ENCODE data around the gene SLC22A5.

The SLC22A5 gene

DNA sequence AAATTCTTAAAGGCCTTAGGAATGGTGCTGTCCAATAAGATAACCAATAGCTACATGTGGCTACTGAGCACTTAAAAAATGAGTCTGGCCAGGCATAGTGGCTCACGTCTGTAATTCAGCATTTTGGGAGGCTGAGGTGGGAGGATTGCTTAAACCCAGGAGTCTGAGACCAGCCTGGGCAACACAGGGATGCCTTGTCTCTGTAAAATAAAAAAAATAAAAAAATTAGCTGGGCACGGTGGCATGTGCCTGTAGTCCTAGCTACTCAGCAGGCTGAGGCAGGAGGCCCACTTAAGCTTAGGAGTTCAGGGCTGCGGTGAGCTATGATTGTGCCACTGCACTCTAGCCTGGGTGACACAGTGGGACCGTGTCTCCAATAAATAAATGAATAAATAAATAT, 1.3 kb upstream of the SLC22A5 start:
- FAIRE-seq: no peak

DNA sequence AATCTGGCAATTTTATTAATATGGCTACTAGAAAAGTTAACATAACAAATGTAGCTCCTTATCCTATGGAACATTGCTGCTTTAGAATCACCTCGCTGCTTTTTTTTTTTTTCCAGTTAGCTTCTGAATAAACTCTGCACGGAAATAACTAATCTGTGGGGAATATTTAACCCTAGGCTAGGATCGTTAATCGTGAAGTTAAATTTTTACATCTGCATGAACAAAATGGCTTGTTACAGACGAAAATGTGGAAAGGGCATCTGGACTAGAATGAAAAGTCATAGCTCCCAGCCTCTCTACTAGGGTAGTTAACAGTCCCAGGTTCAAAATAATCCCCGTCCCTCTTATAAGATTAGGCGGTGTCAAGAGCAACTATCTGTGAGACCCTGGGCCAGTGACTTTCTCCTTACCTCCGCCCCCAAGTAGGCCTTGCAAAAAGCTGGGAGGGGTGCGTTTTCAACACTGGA, 470 bp upstream of the SLC22A5 start:
- no peak for FAIRE-seq

DNA sequence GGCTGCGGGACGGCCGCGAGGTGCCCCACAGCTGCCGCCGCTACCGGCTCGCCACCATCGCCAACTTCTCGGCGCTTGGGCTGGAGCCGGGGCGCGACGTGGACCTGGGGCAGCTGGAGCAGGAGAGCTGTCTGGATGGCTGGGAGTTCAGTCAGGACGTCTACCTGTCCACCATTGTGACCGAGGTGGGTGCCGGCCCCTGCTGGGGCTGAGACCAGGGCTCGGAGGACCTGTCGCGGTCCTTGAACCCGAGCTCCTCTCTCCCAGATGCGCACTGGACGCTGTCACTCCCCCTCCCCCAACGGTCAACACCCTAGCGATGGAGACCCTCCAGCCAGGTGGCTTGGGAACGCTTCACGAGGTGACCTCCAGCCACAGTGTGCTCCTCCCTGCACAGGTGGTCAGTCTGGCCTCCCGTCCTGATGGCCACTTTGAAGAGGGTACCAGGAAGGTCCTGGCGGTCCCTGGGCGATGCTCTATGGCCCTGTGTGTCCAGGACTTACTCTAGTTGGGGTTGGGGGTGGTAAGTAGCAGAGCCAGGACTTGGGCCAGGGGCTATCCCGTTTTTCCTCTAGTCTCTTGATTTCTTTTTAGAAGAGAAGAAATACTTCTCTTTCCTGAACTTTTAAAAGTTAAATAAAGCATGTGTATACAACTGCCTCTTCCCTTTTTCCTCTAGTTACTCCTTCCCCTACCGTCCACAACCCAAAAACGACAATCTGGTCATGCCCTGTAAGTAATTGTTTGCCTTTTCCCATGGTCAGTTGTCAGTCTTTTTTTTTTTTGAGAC, 866 bp downstream of the SLC22A5 start:
- no peak for FAIRE-seq

DNA sequence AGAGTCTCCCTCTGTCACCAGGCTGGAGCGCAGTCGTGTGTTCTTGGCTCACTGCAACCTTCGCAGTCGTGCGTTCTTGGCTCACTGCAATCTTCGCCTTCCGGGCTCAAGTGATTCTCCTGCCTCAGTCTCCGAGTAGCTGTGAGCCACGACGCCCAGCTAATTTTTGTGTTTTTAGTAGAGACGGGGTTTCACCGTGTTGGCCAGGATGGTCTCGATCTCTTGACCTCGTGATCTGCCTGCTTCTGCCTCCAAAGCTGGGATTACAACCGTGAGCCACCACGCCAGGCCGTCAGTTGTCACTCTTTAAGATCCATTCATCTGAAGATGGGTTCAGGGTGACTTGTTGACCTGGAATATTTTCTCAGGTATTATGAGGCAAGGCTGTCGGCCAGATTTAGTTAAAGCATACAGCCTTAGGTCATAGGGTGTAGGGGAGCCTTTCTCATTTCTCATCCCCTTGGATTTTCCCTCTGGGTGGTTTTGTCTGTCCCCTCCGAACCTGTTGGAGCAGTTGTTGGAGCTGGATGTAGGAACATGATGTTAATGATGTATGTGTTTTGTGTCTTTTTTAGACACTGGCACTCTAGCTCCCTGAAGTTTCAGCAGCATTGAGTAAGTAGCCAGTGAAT, 1.6 kb downstream of the SLC22A5 start:
- FAIRE-seq: no peak

DNA sequence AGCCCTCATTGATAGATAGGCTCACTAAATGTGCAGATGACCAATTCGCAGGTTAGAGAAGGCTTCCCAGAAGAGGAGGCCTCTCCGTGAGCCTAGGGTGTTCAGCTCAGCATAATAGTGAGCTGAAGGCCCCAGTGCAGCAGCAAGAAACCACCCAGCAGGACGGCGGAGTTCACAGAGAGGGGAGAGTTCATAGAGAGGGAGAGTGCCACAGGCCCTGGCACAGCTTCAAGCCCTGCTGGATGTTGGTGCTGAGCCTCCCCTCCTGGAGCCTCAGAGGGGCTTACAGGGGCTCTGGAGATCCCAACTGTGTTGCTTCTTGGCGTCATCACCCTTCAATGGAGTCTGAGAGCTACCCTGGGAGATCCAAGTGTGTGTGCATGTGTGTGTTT, 2.1 kb downstream of the SLC22A5 start:
- FAIRE-seq: no peak

DNA sequence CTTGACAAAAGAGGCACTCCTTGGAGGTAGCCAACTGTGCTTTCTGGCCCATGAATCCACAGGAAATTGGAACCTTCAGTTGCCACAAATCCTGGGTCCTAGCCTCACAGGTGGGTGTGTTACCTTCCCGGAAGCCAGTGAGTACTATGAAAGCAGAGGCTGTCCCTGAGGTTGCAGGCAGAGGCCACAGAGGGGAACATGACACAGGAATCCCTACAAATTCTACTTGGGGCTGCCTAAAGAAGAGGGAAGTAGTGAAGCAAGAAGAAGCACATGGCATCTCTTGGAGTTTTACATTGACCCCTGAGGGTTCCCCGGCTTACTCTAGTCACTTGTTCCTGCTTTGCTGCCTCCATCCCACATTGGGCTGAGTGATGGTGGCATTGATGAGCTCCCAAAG, 2.6 kb downstream of the SLC22A5 start:
- no peak for FAIRE-seq

DNA sequence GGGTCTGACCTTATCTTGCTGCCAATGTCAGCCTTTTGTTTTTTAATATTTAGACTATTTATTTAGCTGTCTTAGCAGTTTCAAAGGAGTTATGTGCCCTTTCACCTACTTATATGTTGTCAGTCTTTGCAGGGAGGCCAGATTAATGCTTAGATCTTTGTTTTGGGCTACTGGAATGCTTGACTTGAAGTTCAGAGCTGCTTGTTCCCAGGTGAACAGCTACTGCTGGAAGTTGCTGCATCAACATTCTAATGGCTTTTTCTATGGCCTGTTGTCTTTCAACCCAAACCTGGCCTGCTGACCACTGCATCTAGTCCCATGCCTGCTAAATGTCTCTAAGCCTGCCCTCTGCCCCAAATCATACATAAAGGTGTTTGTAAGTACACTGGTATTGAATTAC, 3.0 kb downstream of the SLC22A5 start:
- no peak for FAIRE-seq

DNA sequence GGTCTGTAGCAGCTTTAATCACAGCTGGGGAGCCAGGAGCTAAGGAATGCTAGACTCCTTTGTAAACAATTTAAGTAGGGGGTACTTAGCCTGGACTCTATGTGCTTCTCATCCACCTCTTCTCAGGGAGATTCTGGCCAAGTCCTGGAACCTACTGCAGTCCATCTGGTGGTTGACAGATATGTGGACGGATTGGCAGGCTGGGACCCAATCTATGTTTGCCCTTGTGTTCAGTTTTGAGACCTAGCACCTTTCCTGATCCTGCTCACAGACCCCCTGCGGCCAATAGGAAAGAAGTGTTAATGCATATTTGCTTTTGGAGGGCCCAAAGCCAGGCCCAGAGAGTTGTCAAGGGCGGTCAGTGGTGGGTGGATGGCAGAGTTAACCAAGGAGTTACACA, 6.4 kb downstream of the SLC22A5 start:
- no peak for FAIRE-seq

DNA sequence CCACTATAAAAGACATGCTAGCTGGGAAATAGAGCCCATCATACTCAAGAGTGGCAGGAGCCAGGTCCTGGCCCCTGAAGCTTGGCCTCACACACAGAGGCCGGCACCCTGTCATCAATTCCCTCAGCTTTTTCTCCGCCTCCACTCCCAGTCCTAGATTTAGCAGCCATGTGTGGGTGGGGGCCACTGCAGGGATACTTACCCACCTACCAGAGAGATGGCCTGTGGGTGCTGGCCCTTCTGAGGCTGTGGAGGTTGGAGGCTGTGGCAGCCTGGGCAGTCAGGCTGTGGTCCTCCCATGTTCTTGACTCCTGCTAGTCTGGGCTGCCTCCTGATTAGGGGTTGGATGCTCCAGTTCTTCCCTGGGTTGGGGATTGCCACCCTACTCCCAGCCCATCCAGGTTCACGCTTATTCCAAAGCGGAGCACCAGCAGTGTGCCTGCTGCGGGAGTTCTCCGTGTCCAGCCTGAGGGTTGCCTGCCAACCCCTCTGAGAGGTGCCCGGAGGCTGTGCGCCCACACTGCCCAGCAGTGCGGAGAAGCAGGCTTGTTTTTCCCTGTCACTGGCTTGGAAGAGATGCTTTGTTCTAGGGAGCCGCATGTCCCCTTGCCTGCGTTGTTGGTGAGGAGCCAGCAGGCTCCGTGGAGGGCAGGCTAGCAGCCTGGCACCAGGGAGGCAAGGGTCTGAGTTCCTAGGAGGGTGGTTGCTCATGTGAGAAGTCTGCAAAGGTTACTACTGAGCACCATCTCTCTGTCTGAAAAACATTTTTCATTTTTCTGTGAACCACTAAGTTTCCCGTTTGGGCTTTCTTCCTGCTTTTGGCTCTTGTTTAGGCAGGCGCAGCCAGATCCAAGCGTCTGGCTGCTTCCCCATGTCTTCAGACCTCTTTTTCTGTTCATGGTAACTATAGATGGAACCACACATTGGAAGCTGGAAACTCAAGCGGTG, 7.5 kb downstream of the SLC22A5 start:
- FAIRE-seq: no peak

DNA sequence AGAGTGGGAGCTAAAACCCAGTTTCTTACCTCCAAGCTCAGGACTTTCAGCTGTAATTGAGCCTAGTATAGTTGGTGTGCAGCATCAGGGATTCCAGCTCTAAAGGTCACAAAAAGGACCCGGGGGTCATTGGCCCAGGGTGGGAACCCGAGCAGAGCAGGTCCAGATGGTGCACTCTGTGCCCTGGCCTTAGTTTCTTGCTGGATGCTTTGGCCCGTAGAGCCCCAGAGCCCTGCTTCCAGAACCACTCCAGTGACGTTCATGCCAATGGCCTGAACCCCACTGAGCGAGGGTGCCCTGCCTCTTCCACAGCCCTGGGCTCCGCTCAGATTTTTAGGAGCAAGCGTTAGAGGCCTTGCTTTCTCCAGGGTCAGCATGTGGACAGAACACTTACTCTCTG, 8.2 kb downstream of the SLC22A5 start:
- FAIRE-seq: no peak

DNA sequence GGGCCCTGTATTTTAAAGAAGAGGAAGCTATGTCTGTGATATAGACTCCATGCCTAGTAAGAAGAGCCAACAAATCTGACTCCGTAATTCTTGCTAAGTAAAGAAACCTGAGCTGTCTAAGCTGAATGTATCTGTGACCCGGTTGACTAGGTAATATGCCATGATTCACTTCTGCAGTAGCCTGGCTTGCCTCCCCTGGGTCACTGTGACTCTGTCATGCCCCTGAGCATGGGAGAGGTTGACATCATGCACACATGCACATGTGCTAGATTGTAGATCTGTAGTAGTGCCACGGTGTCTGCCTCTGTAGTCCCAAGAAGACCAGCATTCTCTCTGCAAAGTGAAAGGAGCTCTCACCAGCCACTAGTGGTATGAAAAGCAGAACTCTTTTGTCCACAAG, 9.1 kb downstream of the SLC22A5 start:
- FAIRE-seq: no peak

DNA sequence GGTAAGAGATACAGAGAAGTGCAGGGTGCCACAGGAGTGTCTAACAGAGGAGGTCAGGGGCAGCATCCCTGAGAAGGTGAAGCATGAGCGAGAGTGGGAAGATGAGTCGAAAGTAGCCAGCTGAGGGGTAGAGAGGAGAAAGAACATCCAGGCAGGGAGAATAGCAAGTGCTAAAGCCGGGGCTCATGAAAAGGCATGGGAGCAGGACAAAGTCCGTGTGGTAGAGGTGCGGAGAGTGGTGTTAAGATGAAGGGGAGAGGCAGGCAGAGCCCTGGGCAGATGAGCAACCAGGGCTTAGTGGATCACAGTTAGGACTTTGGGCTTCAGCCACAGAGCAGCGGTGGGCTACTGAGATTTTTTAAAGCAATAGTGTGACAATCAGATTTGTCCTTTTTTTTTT, 10.5 kb downstream of the SLC22A5 start:
- no peak for FAIRE-seq

DNA sequence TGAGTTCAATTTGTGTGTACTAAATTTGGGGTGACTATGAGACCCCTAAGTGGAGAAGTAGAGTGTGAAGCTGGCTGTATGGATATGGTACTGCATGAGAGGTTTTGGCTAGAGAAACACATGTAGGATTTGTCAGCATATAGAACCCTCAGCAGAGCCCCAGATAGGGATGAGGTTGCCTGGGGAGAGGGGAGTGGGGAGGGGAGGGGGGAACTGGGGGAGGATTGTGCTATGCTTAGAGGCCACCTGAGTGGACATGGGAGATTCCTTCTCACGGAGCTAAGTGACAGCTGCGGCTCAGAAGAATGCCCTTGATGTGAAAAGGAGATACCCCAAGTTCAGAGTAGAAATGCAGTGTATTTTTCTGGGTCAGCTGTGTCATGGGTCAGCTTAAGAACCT, 11.2 kb downstream of the SLC22A5 start:
- no peak for FAIRE-seq

DNA sequence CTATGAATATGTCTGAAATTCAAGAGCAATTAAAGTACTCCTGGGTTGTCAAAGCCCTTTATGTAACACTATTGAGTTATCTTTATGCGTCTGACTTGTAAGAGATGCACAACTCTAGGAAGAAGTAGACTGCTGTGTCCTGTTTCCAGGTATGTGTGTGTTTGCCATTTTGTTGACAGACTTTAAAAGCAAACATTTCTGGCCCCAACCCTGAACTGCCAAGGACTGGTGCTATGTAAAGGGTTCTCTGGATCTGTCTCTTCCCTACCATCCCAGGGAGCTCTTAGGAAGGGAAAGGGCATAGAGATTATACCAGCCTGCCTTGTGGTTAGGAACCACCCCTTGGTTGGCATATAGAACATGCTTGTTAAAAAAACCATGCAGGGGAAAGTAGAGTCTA, 12.1 kb downstream of the SLC22A5 start:
- no peak for FAIRE-seq

DNA sequence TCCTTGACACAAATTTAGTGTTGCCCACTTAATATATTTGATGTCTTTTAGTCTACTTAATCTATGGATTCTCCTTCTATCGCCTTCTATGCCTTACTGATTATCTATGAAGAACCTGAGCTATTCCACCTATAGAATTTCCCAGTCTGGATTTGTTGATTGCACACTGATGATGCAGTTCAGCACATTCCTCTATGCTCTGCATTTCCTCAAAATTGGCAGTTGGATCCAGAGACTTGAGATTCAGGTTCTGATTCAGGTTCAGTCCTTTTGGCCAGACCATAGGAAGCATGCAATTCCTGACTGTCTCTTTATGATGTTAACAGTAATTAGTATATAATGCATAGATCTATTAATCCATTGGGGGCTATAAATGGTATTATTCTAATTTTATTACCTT, 13.8 kb downstream of the SLC22A5 start:
- FAIRE-seq: no peak

DNA sequence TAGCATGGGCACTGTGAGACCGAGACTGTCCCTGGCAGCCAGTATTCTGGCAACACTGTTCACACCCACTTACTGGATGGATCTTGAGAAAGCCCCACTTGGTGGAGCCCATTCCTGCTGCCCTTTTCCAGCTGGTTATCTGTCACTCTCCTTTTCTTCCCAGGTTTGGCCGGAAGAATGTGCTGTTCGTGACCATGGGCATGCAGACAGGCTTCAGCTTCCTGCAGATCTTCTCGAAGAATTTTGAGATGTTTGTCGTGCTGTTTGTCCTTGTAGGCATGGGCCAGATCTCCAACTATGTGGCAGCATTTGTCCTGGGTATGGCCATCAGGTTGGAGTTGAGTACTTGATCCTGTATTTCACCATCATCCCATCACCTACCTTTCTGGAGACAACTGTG, 14.5 kb downstream of the SLC22A5 start:
- FAIRE-seq: no peak

DNA sequence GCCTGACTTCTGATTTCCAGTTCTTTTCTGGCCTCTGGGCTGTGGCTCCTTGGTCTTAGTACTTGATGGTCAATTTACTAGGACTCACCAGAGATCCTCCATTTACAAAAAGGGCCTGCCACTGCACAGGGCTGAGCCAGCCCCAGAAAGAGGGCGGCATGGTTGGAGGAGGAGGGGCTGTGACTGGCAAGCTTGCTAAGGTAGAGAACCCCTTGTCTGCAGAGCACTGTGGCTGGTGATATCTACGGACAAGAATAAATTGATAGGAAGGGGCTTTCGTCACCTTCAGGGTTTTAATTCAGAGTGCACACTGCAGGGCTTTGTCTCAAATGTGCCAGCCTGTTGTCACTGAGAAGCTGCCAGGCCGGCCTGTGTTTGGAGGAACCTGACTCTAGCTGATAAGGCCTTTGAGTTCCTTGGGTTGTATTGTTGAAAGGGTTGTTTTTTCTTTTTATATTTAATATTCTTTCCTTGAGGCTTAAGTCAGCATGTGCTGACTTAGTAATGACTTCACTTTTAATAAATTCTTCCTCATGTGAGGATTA, 15.1 kb downstream of the SLC22A5 start:
- no peak for FAIRE-seq

DNA sequence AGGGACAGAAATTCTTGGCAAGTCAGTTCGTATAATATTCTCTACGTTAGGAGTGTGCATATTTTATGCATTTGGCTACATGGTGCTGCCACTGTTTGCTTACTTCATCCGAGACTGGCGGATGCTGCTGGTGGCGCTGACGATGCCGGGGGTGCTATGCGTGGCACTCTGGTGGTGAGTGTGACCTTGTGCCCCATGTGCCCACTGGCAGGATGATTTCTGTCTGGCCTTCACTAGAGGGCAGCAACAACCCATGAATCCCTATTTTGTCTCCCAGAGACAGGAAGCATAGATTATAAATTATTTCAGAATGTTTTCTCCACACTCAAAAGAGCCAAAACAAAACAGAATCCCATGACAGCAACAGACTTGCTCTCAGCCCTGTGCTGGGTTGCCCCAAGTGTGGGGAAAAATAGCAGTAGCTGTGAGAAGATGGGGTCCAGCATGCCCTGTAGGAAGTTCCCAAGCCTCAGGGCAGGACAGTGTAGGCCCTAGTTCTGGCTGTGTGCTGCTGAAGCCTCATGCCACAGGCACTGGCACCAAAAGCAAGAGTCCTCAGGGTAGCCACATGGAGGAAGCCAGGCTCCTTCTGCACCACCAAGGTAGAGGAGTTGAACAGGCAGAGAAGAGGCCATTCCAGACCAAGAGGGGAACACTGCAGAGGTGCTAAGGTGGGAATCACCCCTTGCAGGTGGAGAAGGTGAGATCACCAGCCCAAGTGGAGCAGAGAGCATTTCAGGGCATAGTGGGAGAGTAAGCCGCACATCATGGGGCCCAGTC, 16.0 kb downstream of the SLC22A5 start:
- FAIRE-seq: no peak

DNA sequence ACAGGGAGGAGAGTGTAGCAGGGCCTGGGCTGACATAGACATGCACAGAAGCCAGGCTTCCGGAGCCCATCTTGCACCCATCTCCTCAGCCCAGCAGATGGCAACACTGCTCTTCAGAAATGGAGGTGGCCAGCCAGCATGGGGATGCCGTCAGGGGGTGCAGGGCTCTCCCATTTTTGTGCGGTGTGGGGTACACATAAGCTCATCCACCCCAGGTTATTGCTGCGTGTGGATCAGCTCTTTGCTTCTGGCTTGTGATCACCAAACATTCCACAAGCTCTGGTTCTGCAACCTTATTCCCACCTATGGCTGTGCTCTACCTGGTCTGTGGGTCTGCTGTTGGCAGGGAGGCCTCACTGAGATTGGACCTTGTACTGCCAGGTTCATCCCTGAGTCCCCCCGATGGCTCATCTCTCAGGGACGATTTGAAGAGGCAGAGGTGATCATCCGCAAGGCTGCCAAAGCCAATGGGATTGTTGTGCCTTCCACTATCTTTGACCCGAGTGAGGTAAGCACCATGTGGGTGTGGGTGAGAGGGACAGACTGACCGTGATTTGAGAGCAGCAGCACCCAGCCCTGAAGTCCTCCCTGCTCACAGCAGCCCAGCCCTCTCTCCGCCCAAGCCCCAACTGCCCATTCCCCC, 17.3 kb downstream of the SLC22A5 start:
- FAIRE-seq: no peak

DNA sequence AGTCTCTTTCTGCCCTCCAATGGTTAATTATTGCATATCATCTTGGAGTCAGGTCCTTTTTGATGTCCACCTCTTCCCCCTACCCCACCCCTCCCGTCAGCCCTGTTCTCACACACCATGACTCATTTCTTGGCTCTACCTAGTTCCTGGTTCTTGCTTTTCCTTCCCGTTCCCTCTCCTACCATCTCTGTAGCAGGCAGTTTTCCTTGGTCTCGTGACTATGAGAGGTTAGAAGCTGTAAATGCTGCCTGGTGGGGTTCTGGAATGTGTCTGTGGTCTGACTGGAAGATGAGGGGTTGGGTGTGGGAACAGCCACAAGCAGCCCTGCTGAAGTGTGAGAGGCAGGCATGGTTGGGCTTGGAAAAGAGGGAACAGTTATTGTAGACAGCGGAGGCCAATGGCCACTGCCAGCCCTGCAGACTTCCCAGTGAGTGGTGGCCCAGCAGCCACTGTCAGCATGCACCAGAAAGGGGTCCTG, 18.2 kb downstream of the SLC22A5 start:
- FAIRE-seq: no peak

DNA sequence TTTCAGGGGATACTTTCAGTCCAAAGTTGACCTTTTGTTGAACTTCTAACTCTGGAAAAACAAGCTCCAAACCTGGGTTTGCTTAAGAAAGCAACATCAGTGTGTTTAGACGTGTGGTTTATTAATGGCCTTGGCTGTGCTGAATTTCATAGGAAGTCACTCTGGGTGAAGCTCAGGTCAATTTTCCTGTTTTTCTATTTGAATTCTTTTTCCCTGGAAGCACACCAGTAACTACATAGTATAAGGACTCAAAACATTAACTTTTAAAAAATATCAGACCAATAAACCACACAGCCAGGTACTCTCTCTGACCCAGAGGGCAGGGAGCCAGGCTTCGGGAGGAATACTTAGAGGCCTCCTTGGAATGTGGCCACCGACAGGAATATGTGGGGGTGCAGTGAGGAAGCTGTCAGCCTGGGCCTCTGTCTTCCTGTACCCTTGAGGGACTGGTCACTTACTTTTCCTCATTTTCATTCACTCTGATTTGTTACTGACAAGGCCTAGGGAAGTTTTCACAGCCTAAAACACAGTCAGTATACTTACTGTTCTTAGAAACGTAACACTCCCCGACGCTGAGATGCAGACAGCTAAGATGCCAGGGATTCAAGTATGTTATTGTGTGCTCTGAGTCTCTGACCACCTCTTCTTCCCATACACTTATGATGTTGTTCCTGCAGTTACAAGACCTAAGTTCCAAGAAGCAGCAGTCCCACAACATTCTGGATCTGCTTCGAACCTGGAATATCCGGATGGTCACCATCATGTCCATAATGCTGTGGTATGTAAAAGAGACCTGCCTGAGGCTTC, 18.9 kb downstream of the SLC22A5 start:
- no peak for FAIRE-seq
